Activated T-cell treated with anti-CD3 and anti-CD28 coated beads, Interleukin-2, amount 50 U/mL, for 4 hours (primary cell): ENCODE results near the gene PRDM12. TPM values are rescaled to one million over a fixed set of nuclear protein-coding genes. Genes with fewer than 3 reads are reported as not detected.

Experiments used
- ATAC-seq, 2 donors: fragments of 200-7000 bp; cut with Tn5 transposase; one replicate each; pipeline ENCODE4 v1.10.0; 2021
- DNase-seq: peaks from one replicate; pipeline ENCODE4 v3.0.0-alpha.2; 2020
- H3K27me3 Mint-ChIP-seq: one replicate; pipeline ENCODE4 v1.8.0; 2021; ENCODE audit warnings: low read depth, mixed read lengths
- H3K36me3 Mint-ChIP-seq: one replicate; pipeline ENCODE4 v1.8.0; 2022; ENCODE audit warnings: mixed read lengths; ENCODE audit not compliant: insufficient read depth
- H3K4me1 Mint-ChIP-seq: one replicate; pipeline ENCODE4 v1.8.0; 2021; ENCODE audit warnings: low read depth, mixed read lengths
- H3K4me3 Mint-ChIP-seq: one replicate; pipeline ENCODE4 v1.8.0; 2021; ENCODE audit warnings: mild to moderate bottlenecking, moderate library complexity, mixed read lengths
- H3K9me3 Mint-ChIP-seq: one replicate; pipeline ENCODE4 v1.8.0; 2021; ENCODE audit warnings: mixed read lengths
- total RNA-seq, 3 donors: library from RNA; stranded (reverse); gene quantifications; one replicate each; pipeline ENCODE4 v1.2.1, GENCODE V29; 2021

Gene PRDM12
- total RNA-seq, 3 donors from 2014 or later = 0.08 to 0.18 (median 0.14) TPM

GRCh38 chr9:130632841-130633240, 31.6 kb upstream of the PRDM12 start:
- ATAC-seq (no peak), DNase-seq (no peak)
- H3K9me3 Mint-ChIP-seq = no peaks in the 10 kb centered on the region
- H3K36me3 Mint-ChIP-seq = peaks cover 39% of the 10 kb centered on the region
- H3K4me3 Mint-ChIP-seq = no peak overlapping the region
- H3K27me3 Mint-ChIP-seq = no peaks in the 10 kb centered on the region
- H3K4me1 Mint-ChIP-seq = no peaks in the 10 kb centered on the region

GRCh38 chr9:130633336-130634190, 30.8 kb upstream of the PRDM12 start:
- Mint-ChIP-seq H3K27me3 (no peaks in the 10 kb centered on the region), H3K36me3 (peaks cover 41% of the 10 kb centered on the region), H3K9me3 (no peaks in the 10 kb centered on the region), H3K4me3 (no peak overlapping the region), H3K4me1 (no peaks in the 10 kb centered on the region)
- ATAC-seq = no peak
- no peak for DNase-seq

- H3K4me3 Mint-ChIP-seq = no peak overlapping the region
- DNase-seq (no peak), ATAC-seq (no peak)
- no peaks in the 10 kb centered on the region for H3K27me3 Mint-ChIP-seq
- H3K36me3 Mint-ChIP-seq = peaks cover 47% of the 10 kb centered on the region
- H3K9me3 Mint-ChIP-seq = no peaks in the 10 kb centered on the region
- H3K4me1 Mint-ChIP-seq = no peaks in the 10 kb centered on the region
These were observed 30.1 kb upstream of the PRDM12 start for GRCh38 chr9:130634191-130634768.

- ATAC-seq (no peak), DNase-seq (no peak)
- Mint-ChIP-seq H3K36me3 (peaks cover 49% of the 10 kb centered on the region), H3K27me3 (no peaks in the 10 kb centered on the region), H3K4me3 (no peak overlapping the region), H3K4me1 (no peaks in the 10 kb centered on the region), H3K9me3 (no peaks in the 10 kb centered on the region)
These were observed 29.6 kb upstream of the PRDM12 start for GRCh38 chr9:130634801-130635200.

GRCh38 chr9:130635306-130635705, 29.1 kb upstream of the PRDM12 start:
- Mint-ChIP-seq H3K36me3 (peaks cover 46% of the 10 kb centered on the region), H3K4me3 (no peak overlapping the region), H3K4me1 (no peaks in the 10 kb centered on the region), H3K27me3 (no peaks in the 10 kb centered on the region), H3K9me3 (no peaks in the 10 kb centered on the region)
- ATAC-seq (no peak), DNase-seq (no peak)

GRCh38 chr9:130635721-130636647, 28.4 kb upstream of the PRDM12 start:
- H3K4me1 Mint-ChIP-seq = no peaks in the 10 kb centered on the region
- H3K9me3 Mint-ChIP-seq = no peaks in the 10 kb centered on the region
- peaks cover 44% of the 10 kb centered on the region for H3K36me3 Mint-ChIP-seq
- DNase-seq = no peak
- no peak for ATAC-seq
- no peaks in the 10 kb centered on the region for H3K27me3 Mint-ChIP-seq
- H3K4me3 Mint-ChIP-seq = no peak overlapping the region

- no peaks in the 10 kb centered on the region for H3K27me3 Mint-ChIP-seq
- ATAC-seq (no peak), DNase-seq (no peak)
- peaks cover 42% of the 10 kb centered on the region for H3K36me3 Mint-ChIP-seq
- H3K4me3 Mint-ChIP-seq = no peak overlapping the region
- no peaks in the 10 kb centered on the region for H3K9me3 Mint-ChIP-seq
- H3K4me1 Mint-ChIP-seq = no peaks in the 10 kb centered on the region
These were observed 27.8 kb upstream of the PRDM12 start for GRCh38 chr9:130636648-130637020.

- H3K4me3 Mint-ChIP-seq = no peak overlapping the region
- H3K9me3 Mint-ChIP-seq = no peaks in the 10 kb centered on the region
- H3K36me3 Mint-ChIP-seq = peaks cover 35% of the 10 kb centered on the region
- DNase-seq (no peak), ATAC-seq (no peak)
- H3K27me3 Mint-ChIP-seq = no peaks in the 10 kb centered on the region
- no peaks in the 10 kb centered on the region for H3K4me1 Mint-ChIP-seq
These were observed 25.9 kb upstream of the PRDM12 start for GRCh38 chr9:130638284-130639123.

- DNase-seq (no peak), ATAC-seq (no peak)
- Mint-ChIP-seq H3K4me3 (no peak overlapping the region), H3K9me3 (no peaks in the 10 kb centered on the region), H3K4me1 (no peaks in the 10 kb centered on the region), H3K36me3 (peaks cover 32% of the 10 kb centered on the region), H3K27me3 (no peaks in the 10 kb centered on the region)
These were observed 25.1 kb upstream of the PRDM12 start for GRCh38 chr9:130639124-130639765.

GRCh38 chr9:130639866-130640555, 24.4 kb upstream of the PRDM12 start:
- Mint-ChIP-seq H3K36me3 (peaks cover 28% of the 10 kb centered on the region), H3K4me1 (no peaks in the 10 kb centered on the region), H3K9me3 (no peaks in the 10 kb centered on the region), H3K27me3 (no peaks in the 10 kb centered on the region), H3K4me3 (no peak overlapping the region)
- ATAC-seq = no peak
- no peak for DNase-seq

- ATAC-seq = no peak
- Mint-ChIP-seq H3K36me3 (peaks cover 25% of the 10 kb centered on the region), H3K9me3 (peaks cover under 1% of the 10 kb centered on the region), H3K27me3 (no peaks in the 10 kb centered on the region), H3K4me1 (no peaks in the 10 kb centered on the region), H3K4me3 (no peak overlapping the region)
- DNase-seq = no peak
These were observed 23.7 kb upstream of the PRDM12 start for GRCh38 chr9:130640681-130641080.

- no peak for ATAC-seq
- H3K9me3 Mint-ChIP-seq = peaks cover 7% of the 10 kb centered on the region
- no peaks in the 10 kb centered on the region for H3K27me3 Mint-ChIP-seq
These were observed 21.5 kb upstream of the PRDM12 start for GRCh38 chr9:130642926-130643325.

GRCh38 chr9:130651221-130651620, 13.2 kb upstream of the PRDM12 start:
- DNase-seq = no peak
- Mint-ChIP-seq H3K36me3 (no peaks in the 10 kb centered on the region), H3K4me3 (no peak overlapping the region), H3K27me3 (peaks cover 22% of the 10 kb centered on the region), H3K9me3 (peaks cover 3% of the 10 kb centered on the region), H3K4me1 (no peaks in the 10 kb centered on the region)
- ATAC-seq = no peak

More at GRCh38 chr9:130642926-130643325, 21.5 kb upstream of the PRDM12 start:
- Mint-ChIP-seq H3K4me3 (no peak overlapping the region), H3K4me1 (no peaks in the 10 kb centered on the region), H3K36me3 (peaks cover 13% of the 10 kb centered on the region)
- DNase-seq = no peak
